H9 (cell line): ENCODE results near the gene EEIG2. TPM values are rescaled to one million over a fixed set of nuclear protein-coding genes. Genes with fewer than 3 reads are reported as not detected.

ENCODE experiments used
- DNase-seq: peaks from one replicate; pipeline ENCODE4 v3.0.0-alpha.2; 2017
- H2AFZ ChIP-seq: one replicate; pipeline ENCODE4 v1.6.1; 2013; ENCODE audit warnings: mild to moderate bottlenecking, low read length, control low read depth, moderate library complexity
- H2AK5ac ChIP-seq: 2 replicates; pipeline ENCODE4 v1.6.1; 2013; ENCODE audit warnings: low read length, control low read depth, mixed read lengths; ENCODE audit not compliant: insufficient read length
- H2BK120ac ChIP-seq: one replicate; pipeline ENCODE4 v1.6.1; 2013; ENCODE audit warnings: low read depth, mild to moderate bottlenecking, low read length, control low read depth, inconsistent platforms; ENCODE audit not compliant: poor library complexity, severe bottlenecking
- H2BK12ac ChIP-seq: 2 replicates; pipeline ENCODE4 v1.6.1; 2013; ENCODE audit warnings: low read length, control low read depth, mixed read lengths, low read depth; ENCODE audit not compliant: insufficient read length
- H2BK15ac ChIP-seq: 2 replicates; pipeline ENCODE4 v1.6.1; 2013; ENCODE audit warnings: low read depth, low read length, control low read depth
- H2BK20ac ChIP-seq: one replicate; pipeline ENCODE4 v1.6.1; 2013; ENCODE audit warnings: low read depth, mild to moderate bottlenecking, low read length, control low read depth, inconsistent platforms; ENCODE audit not compliant: poor library complexity, severe bottlenecking
- H2BK5ac ChIP-seq: 2 replicates; pipeline ENCODE4 v1.6.1; 2013; ENCODE audit warnings: low read length, control low read depth, mixed read lengths; ENCODE audit not compliant: insufficient read length
- H3K14ac ChIP-seq: 2 replicates; pipeline ENCODE4 v1.6.1; 2013; ENCODE audit warnings: low read length, control low read depth; ENCODE audit not compliant: insufficient read depth
- H3K18ac ChIP-seq: 2 replicates; pipeline ENCODE4 v1.6.1; 2013; ENCODE audit warnings: low read depth, mild to moderate bottlenecking, mixed read lengths, low read length, control low read depth; ENCODE audit not compliant: insufficient read length
- H3K23ac ChIP-seq: 2 replicates; pipeline ENCODE4 v1.6.1; 2013; ENCODE audit warnings: low read length, control low read depth, mixed read lengths, low read depth; ENCODE audit not compliant: insufficient read length
- H3K23me2 ChIP-seq: 2 replicates; pipeline ENCODE4 v1.6.1; 2013; ENCODE audit warnings: low read depth, mild to moderate bottlenecking, mixed read lengths, low read length, control low read depth; ENCODE audit not compliant: insufficient read length, poor library complexity, severe bottlenecking
- H3K27ac ChIP-seq: 2 replicates; pipeline ENCODE4 v1.5.1; 2013; ENCODE audit warnings: low read length, control low read depth, mixed read lengths, low read depth; ENCODE audit not compliant: insufficient read length
- H3K27me3 ChIP-seq: 2 replicates; pipeline ENCODE4 v1.6.1; 2013; ENCODE audit warnings: low read length, control low read depth, inconsistent platforms; ENCODE audit not compliant: insufficient read depth
- H3K4ac ChIP-seq: 2 replicates; pipeline ENCODE4 v1.6.1; 2013; ENCODE audit warnings: low read depth, mild to moderate bottlenecking, control low read depth, inconsistent platforms, low read length, moderate library complexity
- H3K4me1 ChIP-seq: 2 replicates; pipeline ENCODE4 v1.6.1; 2013; ENCODE audit warnings: low read length, control low read depth, inconsistent platforms; ENCODE audit not compliant: insufficient read depth
- H3K4me2 ChIP-seq: 2 replicates; pipeline ENCODE4 v1.6.1; 2013; ENCODE audit warnings: low read length, control low read depth, mixed read lengths; ENCODE audit not compliant: insufficient read length, insufficient read depth
- H3K56ac ChIP-seq: 2 replicates; pipeline ENCODE4 v1.6.1; 2013; ENCODE audit warnings: low read depth, mild to moderate bottlenecking, mixed read lengths, low read length, control low read depth; ENCODE audit not compliant: insufficient read length
- H3K79me1 ChIP-seq: 2 replicates; pipeline ENCODE4 v1.6.1; 2013; ENCODE audit warnings: low read depth, mild to moderate bottlenecking, moderate library complexity, low read length, control low read depth, inconsistent platforms; ENCODE audit not compliant: insufficient read depth, poor library complexity, severe bottlenecking
- H3K79me2 ChIP-seq: 2 replicates; pipeline ENCODE4 v1.6.1; 2013; ENCODE audit warnings: low read length, control low read depth, inconsistent platforms; ENCODE audit not compliant: insufficient read depth
- H3K9ac ChIP-seq: 2 replicates; pipeline ENCODE4 v1.6.1; 2013; ENCODE audit warnings: low read length, control low read depth, mixed read lengths; ENCODE audit not compliant: insufficient read length; ENCODE audit errors: extremely low read depth
- H3K9me3 ChIP-seq: one replicate; pipeline ENCODE4 v1.6.1; 2013; ENCODE audit warnings: low read depth, low read length, inconsistent platforms; ENCODE audit not compliant: control insufficient read depth
- H3T11ph ChIP-seq: one replicate; pipeline ENCODE4 v1.6.1; 2013; ENCODE audit warnings: mild to moderate bottlenecking, low read length, control low read depth, inconsistent platforms
- H4K20me1 ChIP-seq: one replicate; pipeline ENCODE4 v1.6.1; 2013; ENCODE audit not compliant: control insufficient read depth, insufficient read length, insufficient read depth
- H4K5ac ChIP-seq: 2 replicates; pipeline ENCODE4 v1.6.1; 2013; ENCODE audit warnings: low read depth, mild to moderate bottlenecking, mixed read lengths, low read length, control low read depth; ENCODE audit not compliant: insufficient read length
- H4K8ac ChIP-seq: replicated peaks from 2 replicates; pipeline ENCODE4 v1.6.1; 2013; ENCODE audit warnings: low read length, control low read depth, mixed read lengths, low read depth; ENCODE audit not compliant: insufficient read length
- H4K91ac ChIP-seq: 2 replicates; pipeline ENCODE4 v1.6.1; 2013; ENCODE audit warnings: low read depth, mild to moderate bottlenecking, moderate library complexity, mixed read lengths, low read length, control low read depth; ENCODE audit not compliant: insufficient read length
- H3K27ac Mint-ChIP-seq, 3 experiments: 2 replicates in 2 of 3; 3 replicates in 1 of 3; pipeline ENCODE4 v1.8.0; 2020 to 2021; ENCODE audit warnings: mixed read lengths in 3 of 3, mild to moderate bottlenecking in 1 of 3, moderate library complexity in 1 of 3
- H3K27me3 Mint-ChIP-seq: 2 replicates; pipeline ENCODE4 v1.8.0; 2021; ENCODE audit warnings: low read depth, mild to moderate bottlenecking, moderate library complexity, mixed read lengths
- H3K36me3 Mint-ChIP-seq, 3 experiments: 2 replicates in 2 of 3; 3 replicates in 1 of 3; pipeline ENCODE4 v1.8.0; 2020 to 2021; ENCODE audit warnings: low read depth in 3 of 3, mixed read lengths in 3 of 3; ENCODE audit not compliant: insufficient read depth in 1 of 3
- H3K4me1 Mint-ChIP-seq, 2 experiments: 2 replicates each; pipeline ENCODE4 v1.8.0; 2020; ENCODE audit warnings: mixed read lengths in 2 of 2
- H3K4me3 Mint-ChIP-seq, 2 experiments: 2 replicates in 1 of 2; 3 replicates in 1 of 2; pipeline ENCODE4 v1.8.0; 2020 to 2021; ENCODE audit warnings: mild to moderate bottlenecking in 2 of 2, mixed read lengths in 2 of 2, moderate library complexity in 1 of 2
- H3K9me3 Mint-ChIP-seq, 2 experiments: 2 replicates in 1 of 2; 3 replicates in 1 of 2; pipeline ENCODE4 v1.8.0; 2020; ENCODE audit warnings: mild to moderate bottlenecking in 2 of 2, mixed read lengths in 2 of 2, moderate library complexity in 1 of 2
- total RNA-seq: library from RNA; stranded (reverse); gene quantifications from 2 replicates; pipeline ENCODE4 v1.2.1, GENCODE V29; 2021
- TF ChIP-seq, protein P1 (sequence below): fragments of 200-600 bp; sonication (generic); conservative IDR thresholded peaks from 3 replicates; pipeline ENCODE4 v1.8.0; 2021; ENCODE audit warnings: antibody characterized with exemption, mild to moderate bottlenecking

EEIG2 gene
- total RNA-seq, 1 experiment from 2014 or later: 17.0 TPM

DNA sequence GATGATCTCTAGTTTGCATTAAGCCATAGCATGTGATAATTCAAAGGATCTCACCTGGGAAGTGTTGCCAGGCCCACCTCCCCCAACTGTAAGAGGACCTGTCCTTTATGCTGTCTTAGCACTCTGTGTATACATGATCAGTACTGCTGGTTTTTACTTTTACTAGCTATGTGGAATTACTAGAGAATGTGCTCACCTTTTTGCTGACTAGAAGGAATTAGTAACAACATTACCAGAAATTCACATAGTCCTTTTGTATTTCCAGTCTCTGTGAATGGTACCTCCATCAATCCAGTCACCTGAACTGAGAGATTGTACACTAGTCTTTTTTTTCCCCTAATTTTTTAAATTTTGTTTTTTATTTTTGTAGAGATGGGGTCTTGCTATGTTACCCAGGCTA lies 46.6 kb downstream of the EEIG2 start:
- Histone ChIP-seq H4K5ac (no peak overlapping the region), H2BK20ac (no peak overlapping the region), H3K23ac (no peak overlapping the region), H3K27ac (no peak overlapping the region), H2BK5ac (no peak overlapping the region), H4K91ac (no peak overlapping the region), H2AK5ac (no peak overlapping the region), H3T11ph (no peak overlapping the region), H3K18ac (no peak overlapping the region), H3K4me2 (no peak overlapping the region), H2BK15ac (no peak overlapping the region), H3K9me3 (no peaks in the 10 kb centered on the region), H3K56ac (no peak overlapping the region), H3K27me3 (no peaks in the 10 kb centered on the region), H2BK12ac (no peak overlapping the region), H3K23me2 (no peaks in the 10 kb centered on the region), H3K4ac (no peak overlapping the region), H2AFZ (no peak overlapping the region), H3K79me2 (no peaks in the 10 kb centered on the region), H4K8ac (no peak overlapping the region), H3K14ac (no peak overlapping the region), H2BK120ac (no peak overlapping the region), H3K4me1 (no peaks in the 10 kb centered on the region), H3K9ac (no peak overlapping the region), H3K79me1 (no peaks in the 10 kb centered on the region), H4K20me1 (no peaks in the 10 kb centered on the region)
- TF ChIP-seq, protein P1, sequence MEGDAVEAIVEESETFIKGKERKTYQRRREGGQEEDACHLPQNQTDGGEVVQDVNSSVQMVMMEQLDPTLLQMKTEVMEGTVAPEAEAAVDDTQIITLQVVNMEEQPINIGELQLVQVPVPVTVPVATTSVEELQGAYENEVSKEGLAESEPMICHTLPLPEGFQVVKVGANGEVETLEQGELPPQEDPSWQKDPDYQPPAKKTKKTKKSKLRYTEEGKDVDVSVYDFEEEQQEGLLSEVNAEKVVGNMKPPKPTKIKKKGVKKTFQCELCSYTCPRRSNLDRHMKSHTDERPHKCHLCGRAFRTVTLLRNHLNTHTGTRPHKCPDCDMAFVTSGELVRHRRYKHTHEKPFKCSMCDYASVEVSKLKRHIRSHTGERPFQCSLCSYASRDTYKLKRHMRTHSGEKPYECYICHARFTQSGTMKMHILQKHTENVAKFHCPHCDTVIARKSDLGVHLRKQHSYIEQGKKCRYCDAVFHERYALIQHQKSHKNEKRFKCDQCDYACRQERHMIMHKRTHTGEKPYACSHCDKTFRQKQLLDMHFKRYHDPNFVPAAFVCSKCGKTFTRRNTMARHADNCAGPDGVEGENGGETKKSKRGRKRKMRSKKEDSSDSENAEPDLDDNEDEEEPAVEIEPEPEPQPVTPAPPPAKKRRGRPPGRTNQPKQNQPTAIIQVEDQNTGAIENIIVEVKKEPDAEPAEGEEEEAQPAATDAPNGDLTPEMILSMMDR: no peak
- Mint-ChIP-seq H3K27ac (no peak overlapping the region), H3K4me1 (peaks cover 3 to 4% of the 10 kb centered on the region in 2 experiments; a peak in 3 of 4 replicates), H3K36me3 (peaks cover 0 to 11% (median 4%) of the 10 kb centered on the region in 3 experiments; a peak in 4 of 7 replicates), H3K9me3 (no peaks in the 10 kb centered on the region), H3K27me3 (no peaks in the 10 kb centered on the region), H3K4me3 (no peak overlapping the region)
- no peak for DNase-seq
